ENCODE measurements around the gene OPTC.
"Not testable (repeated sequence)": the region's sequence is repeated elsewhere in the genome, so short reads cannot be mapped to it uniquely, and the experiment has no call there.

Gene OPTC

DNA sequence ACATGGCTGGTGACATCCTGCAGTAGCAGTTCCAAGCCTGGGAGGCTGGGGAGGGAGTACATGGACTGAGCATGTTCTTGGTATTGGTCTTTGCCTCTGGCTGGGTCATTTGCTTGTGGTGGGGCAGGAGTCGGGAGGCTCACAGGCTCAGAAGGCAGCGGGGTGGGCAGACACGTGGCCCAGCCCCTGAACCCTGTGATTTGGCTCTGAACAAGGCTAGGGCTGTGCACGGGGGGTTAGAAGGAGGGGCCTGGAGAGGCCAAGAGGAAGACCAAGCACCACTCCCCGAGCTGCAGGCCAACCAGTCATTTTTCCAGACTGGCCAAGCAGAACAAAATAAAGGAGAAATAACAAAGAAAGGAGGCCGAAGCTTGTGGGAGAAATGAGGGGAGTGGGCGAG is 28.0 kb upstream of the OPTC start:
- DNase-seq = no peak

DNA sequence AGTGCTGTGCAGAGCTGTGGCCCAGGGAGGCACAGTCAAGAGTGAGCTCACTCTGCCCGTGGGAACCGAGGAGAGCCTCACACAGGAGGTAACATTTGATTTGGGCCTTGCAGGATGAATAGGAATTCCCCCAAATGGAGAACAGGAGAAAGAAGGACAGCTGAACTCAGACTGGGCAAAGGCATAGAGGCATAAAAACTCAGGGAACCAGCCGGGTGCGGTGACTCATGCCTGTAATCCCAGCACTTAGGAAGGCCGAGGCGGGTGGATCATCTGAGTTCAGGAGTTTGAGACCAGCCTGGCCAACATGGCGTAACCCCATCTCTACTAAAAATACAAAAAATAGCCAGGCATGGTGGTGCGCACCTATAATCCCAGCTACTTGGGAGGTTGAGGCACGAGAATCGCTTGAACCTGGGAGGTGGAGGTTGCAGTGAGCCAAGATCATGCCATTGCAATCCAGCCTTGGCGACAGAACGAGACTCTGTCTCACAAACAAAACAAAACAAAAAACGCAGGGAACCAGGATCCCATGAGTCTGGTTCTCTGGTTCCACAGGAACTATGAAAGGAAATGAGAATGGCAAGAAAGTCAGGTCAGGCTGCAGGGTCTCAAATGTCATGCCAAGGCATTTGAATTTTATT is 26.9 kb upstream of the OPTC start:
- DNase-seq = not testable (repeated sequence)

GRCh38 chr1:203467550-203467921 is 26.4 kb upstream of the OPTC start:
- DNase-seq = no peak

- no peak for DNase-seq
Measured at GRCh38 chr1:203468326-203468725, 25.6 kb upstream of the OPTC start.

DNA sequence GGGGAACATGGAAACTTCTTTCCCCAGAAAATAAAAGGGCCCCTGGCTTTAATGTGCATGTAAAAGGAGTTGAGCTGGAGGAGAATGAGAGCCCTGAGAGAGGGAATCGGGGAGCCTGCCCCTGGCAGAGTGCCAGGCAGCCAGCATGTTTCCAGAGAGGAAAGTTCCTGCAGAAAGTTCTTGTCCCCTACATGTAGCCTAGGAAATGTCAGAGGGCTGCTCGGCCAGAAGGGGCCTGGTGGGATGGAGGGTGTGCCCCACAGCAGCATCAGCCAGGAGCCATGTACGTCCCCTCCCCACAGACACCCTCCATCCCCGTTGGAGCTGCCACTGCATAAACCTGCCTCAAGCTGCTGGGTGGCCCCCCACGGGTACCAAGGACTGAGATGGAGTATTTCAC is 23.7 kb upstream of the OPTC start:
- DNase-seq = no peak

GRCh38 chr1:203471841-203472240 is 22.1 kb upstream of the OPTC start:
- no peak for DNase-seq

DNA sequence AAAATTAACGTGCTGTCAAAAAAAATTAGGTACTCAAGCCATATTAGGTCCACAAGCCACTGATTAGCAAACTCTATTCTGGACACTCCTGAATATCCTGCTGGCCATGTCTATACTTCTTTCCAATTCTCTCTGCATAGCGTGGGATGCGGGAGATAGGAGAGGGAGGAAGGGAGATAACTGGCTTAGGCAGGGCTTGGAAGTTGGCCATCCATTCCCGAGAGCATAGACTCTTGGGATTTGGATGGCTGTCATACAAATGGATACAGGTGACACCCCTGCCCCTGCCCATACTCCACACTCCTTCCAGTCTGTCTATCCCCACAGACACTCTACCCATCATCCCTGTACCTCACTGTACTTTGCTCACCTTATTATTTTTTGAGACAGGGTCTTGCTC is 20.7 kb upstream of the OPTC start:
- DNase-seq = no peak

DNA sequence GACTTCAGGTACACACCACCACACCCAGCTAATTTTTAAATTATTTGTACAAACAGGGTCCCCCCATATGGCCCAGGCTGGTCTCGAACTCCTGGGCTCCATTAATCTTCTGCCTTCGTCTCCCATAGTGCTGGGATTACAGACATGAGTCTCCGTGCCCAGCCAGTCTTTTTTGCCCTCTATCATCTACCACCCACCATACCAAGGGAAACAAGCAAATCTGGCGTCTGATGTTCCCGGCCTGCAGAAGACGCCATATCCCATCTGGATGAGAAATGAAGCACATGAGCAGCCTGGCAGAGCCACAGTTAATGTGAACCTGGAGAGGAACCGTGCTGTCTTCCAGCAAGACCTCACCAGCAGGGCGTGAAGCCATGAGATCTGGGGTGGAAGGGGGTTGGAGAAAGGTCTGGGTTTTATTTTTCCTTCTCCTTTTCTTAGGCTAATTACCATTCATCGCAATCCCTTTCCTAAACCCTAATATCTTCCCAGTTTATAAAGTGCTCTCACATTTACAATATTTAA is 20.1 kb upstream of the OPTC start:
- DNase-seq = no peak

- no peak for DNase-seq
Measured at GRCh38 chr1:203475012-203475981, 18.7 kb upstream of the OPTC start, which contains the start of gene PRELP. TSS of gene PRELP (plus strand) at chr1:203475806. CDS start at chr1:203483185, 7,379 bp downstream.

- no peak for DNase-seq
Measured at GRCh38 chr1:203476216-203476814, 17.6 kb upstream of the OPTC start.

DNA sequence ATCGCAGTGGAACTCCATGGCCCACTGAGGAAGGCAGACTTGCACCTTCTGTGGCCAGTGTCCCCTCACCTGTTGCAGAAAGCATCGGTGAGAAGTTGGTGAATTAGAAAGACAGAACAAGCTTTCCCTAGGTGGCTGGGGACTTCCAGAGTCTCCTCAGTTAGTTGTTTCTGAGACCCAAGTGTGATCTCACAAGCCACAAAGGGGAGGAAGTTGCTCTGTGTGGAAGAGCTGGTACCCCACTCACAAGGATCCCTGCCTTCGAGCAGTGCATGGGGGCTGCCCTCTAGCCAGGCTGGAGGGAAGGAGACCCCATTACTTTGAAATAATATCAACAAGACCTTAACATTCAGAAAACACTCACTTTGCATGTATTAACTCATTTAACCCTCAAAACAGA is 16.2 kb upstream of the OPTC start:
- no peak for DNase-seq

GRCh38 chr1:203478231-203478630 is 15.7 kb upstream of the OPTC start:
- no peak for DNase-seq

- no peak for DNase-seq
Measured at GRCh38 chr1:203478986-203479385, 15.0 kb upstream of the OPTC start.

- DNase-seq = no peak
Measured at GRCh38 chr1:203479646-203480045, 14.3 kb upstream of the OPTC start.

- DNase-seq = peak; percentile 35
Measured at GRCh38 chr1:203480084-203480483, 13.9 kb upstream of the OPTC start.

DNA sequence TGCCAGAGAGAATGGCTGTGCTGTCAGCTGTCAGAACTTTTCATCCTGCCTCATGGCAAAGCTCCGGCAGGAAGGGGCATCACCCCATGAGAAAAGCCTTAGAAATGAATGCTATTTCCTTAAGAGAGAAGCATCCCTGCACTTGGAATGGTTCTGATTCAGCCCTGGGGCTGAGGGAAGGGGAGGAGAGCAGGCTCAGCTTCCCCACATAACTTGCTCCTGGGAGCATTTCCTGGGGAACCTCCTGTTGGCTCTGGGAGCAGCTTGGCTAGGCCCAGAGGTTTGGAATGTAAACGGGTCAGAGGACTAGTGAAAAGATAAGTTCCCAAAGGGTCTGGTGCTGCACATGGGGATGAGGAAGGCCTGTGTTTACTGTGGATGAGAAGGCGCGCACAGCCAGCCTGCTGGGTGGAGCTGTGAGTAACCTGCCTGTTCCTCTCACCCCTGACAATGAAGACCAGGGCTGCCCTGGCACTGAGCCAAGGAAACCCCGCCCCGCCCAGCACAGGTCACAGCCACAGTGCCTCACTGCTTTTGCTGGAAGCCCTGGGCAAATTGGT is 13.3 kb upstream of the OPTC start:
- peak; percentile 29 for DNase-seq

GRCh38 chr1:203481196-203481595 is 12.8 kb upstream of the OPTC start:
- DNase-seq = peak; percentile 19

DNA sequence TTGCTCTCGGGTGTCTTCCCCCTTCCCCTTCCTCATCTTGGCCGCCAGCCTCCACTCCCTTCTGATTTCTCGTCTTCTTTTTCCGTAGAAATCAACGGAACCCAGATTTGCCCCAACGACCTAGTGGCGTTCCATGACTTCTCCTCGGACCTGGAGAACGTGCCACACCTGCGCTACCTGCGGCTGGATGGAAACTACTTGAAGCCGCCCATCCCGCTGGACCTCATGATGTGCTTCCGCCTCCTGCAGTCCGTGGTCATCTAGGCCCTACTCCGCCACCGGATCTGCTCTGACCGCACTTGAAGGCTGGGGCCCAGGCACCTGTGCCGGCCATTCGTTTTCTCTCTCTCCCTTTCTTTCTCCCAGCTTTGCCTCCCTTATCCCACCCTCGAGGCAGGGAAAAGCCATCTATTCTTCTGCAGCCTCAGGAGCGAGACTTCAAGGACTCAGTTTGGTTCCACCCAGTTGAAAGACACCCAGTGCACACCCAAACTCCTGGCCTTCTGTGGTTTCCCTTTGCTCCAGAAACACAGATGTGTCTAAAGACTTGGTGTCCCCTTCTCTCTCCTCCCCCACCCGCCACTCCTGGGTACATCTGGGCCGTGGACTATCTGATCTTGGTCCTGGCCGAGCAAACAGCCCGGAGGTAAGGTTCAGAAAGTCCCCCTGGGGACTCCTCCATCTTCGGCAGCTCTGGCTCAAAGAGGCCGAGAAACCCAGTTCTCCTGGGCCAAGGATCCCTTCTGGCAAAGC is 7.2 kb upstream of the OPTC start:
- DNase-seq = no peak

DNA sequence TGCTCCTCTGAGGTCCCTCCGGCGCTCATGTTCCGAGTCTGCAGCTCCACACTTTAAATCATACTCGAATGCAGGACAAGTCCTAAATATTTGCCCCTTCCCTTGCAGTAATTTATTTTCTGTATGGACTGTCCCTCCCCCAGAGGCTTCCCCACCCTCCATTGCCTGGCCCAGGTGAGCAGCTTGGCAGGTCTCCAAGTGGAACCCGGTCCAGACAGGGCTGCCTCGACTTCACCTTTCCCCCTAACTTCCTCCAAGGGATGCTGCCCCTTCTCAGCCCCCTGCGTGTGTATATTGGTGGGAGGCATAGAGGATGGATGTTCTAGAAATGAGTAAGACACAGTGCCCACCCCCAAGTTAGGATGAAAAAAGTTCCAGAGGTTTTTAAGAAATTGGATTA is 5.4 kb upstream of the OPTC start:
- no peak for DNase-seq

GRCh38 chr1:203490607-203491006 is 3.3 kb upstream of the OPTC start:
- no peak for DNase-seq

DNA sequence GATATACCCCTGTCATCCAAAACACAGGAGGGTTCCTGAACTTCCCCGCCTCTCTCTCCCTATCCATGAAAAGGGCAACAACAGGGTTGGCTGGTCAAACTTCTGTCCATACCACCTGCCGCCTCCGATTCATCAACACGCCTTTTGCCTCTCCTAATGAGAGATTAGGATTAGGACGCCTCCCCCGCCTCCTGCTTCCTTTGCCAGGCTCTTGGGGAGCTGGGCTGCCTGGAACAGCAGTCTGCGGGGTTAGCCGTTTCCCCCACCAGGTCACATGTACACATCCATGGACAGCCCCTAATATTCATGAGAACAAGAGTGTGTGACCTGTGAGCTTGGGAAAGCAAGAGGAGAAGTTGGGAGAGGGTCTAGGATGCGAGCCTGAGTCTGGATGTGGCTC is 2.3 kb upstream of the OPTC start:
- DNase-seq = no peak

- no peak for DNase-seq
Measured at GRCh38 chr1:203492082-203492747, 1.7 kb upstream of the OPTC start.
